Measurements from ENCODE around the gene PGC.

- TF ChIP-seq GATA3 (IDR thresholded peaks at IDR 0.05; ENCODE audit: low read depth, low read length) (no peak), GATA2 (IDR thresholded peaks at IDR 0.05; ENCODE audit: low read depth, low read length) (no peak)
These were observed 9.5 kb downstream of the PGC start for GRCh38 chr6:41737591-41738130.

Data from SH-SY5Y (cell line).